Keratinocyte (primary cell): ENCODE measurements around the gene TNNT2. TPM values are rescaled to one million over a fixed set of nuclear protein-coding genes. Genes with fewer than 3 reads are reported as not detected.

Source experiments
- DNase-seq: peaks from one replicate; pipeline ENCODE4 v3.0.0-alpha.2; 2011; ENCODE audit warnings: low read depth, missing footprints, low spot score
- FAIRE-seq: peaks from 2 replicates; lab custom pipeline; 2011; peaks lifted over from hg19 to GRCh38; lab: Jason Lieb, UNC
- H2AFZ ChIP-seq: 2 replicates; pipeline ENCODE4 v1.6.0; 2012; ENCODE audit warnings: low read length, control low read depth, inconsistent platforms; ENCODE audit not compliant: control insufficient read depth
- H3K27ac ChIP-seq: 2 replicates; pipeline ENCODE4 v1.5.1; 2011; ENCODE audit warnings: low read length; ENCODE audit not compliant: control insufficient read depth, insufficient read depth
- H3K27me3 ChIP-seq: 3 replicates; pipeline ENCODE4 v1.6.0; 2011; ENCODE audit warnings: low read length; ENCODE audit not compliant: control insufficient read depth, insufficient read depth; ENCODE audit errors: extremely low read depth
- H3K36me3 ChIP-seq, 2 experiments: 2 replicates in 1 of 2; 3 replicates in 1 of 2; pipeline ENCODE4 v1.5.1; 2011; ENCODE audit warnings: low read length in 2 of 2, mild to moderate bottlenecking in 1 of 2; ENCODE audit not compliant: control insufficient read depth in 2 of 2, insufficient read depth in 2 of 2; ENCODE audit errors: extremely low read depth in 1 of 2
- H3K4me1 ChIP-seq: 3 replicates; pipeline ENCODE4 v1.5.1; 2011; ENCODE audit warnings: low read length; ENCODE audit not compliant: control insufficient read depth, insufficient read depth; ENCODE audit errors: extremely low read depth
- H3K4me2 ChIP-seq: 3 replicates; pipeline ENCODE4 v1.6.0; 2011; ENCODE audit warnings: low read depth, low read length; ENCODE audit not compliant: control insufficient read depth, insufficient read depth; ENCODE audit errors: extremely low read depth
- H3K4me3 ChIP-seq, 3 experiments: fragments of 200-600 bp in 1 of 3; sonication (generic) in 1 of 3; 2 replicates in 2 of 3; 3 replicates in 1 of 3; pipeline ENCODE4 v1.5.1; 2011 to 2016; ENCODE audit warnings: low read length in 3 of 3, mild to moderate bottlenecking in 3 of 3, control low read depth in 2 of 3, inconsistent platforms in 1 of 3, low read depth in 1 of 3, mixed read lengths in 1 of 3, mixed run types in 1 of 3, moderate library complexity in 1 of 3; ENCODE audit not compliant: control insufficient read depth in 2 of 3, insufficient read depth in 2 of 3; ENCODE audit errors: extremely low read depth in 1 of 3
- H3K79me2 ChIP-seq: 2 replicates; pipeline ENCODE4 v1.6.0; 2012; ENCODE audit warnings: low read length; ENCODE audit not compliant: control insufficient read depth, insufficient read depth
- H3K9ac ChIP-seq: 3 replicates; pipeline ENCODE4 v1.6.0; 2011; ENCODE audit warnings: low read length; ENCODE audit not compliant: control insufficient read depth, insufficient read depth; ENCODE audit errors: extremely low read depth
- H3K9me1 ChIP-seq: 3 replicates; pipeline ENCODE4 v1.6.0; 2011; ENCODE audit warnings: low read length; ENCODE audit not compliant: control insufficient read depth, insufficient read depth; ENCODE audit errors: extremely low read depth
- H3K9me3 ChIP-seq: 2 replicates; pipeline ENCODE4 v1.5.1; 2012; ENCODE audit warnings: low read depth, low read length; ENCODE audit not compliant: control insufficient read depth
- H4K20me1 ChIP-seq: 3 replicates; pipeline ENCODE4 v1.6.0; 2011; ENCODE audit warnings: low read length; ENCODE audit not compliant: control insufficient read depth, insufficient read depth; ENCODE audit errors: extremely low read depth
- CTCF ChIP-seq, 3 experiments: IDR thresholded peaks in 1 of 3; conservative IDR thresholded peaks in 1 of 3; optimal IDR thresholded peaks in 1 of 3; 2 replicates in 2 of 3; 3 replicates in 1 of 3; pipeline versions ENCODE3 to v1.5.1; 2011; ENCODE audit warnings: low read length in 3 of 3, mild to moderate bottlenecking in 3 of 3, moderate library complexity in 2 of 3, control low read depth in 1 of 3, inconsistent platforms in 1 of 3; ENCODE audit not compliant: insufficient read depth in 2 of 3; ENCODE audit errors: extremely low read depth in 1 of 3
- EZH2 ChIP-seq: IDR thresholded peaks from one replicate; pipeline ENCODE4 v1.6.1; 2012; ENCODE audit warnings: inconsistent platforms, mild to moderate bottlenecking, low read length, moderate library complexity
- dilution Hi-C: fragments of 300-500 bp; cut with MboI; formaldehyde crosslinking; loops from one replicate; pipeline ENCODE4 v1.7.0; 2020; ENCODE audit warnings: low sequenced_read_pairs; ENCODE audit not compliant: extremely low pct_ligation_motif_present
- polyA plus RNA-seq, 5 experiments: library from polyadenylated mRNA; depleted of rRNA in 3 of 5; stranded (reverse) in 3 of 5; stranded (forward) in 1 of 5; unstranded in 1 of 5; fragments of >200 nt; gene quantifications; 1 replicate in 1 of 5; 2 replicates in 3 of 5; 3 replicates in 1 of 5; pipeline versions ENCODE4 v1.2.1 to v1.2.3, GENCODE V29; 2011 to 2012; ENCODE audit warnings: missing spikeins in 2 of 5, low read depth in 1 of 5, low replicate concordance in 1 of 5

Gene TNNT2
- polyA plus RNA-seq, 1 donor (not counting 4 experiments of a cell fraction or from before 2014, with no cell fraction given), result 1.4 TPM

GRCh38 chr1:201408834-201409200 lies 31.3 kb upstream of the TNNT2 start:
- Histone ChIP-seq H3K9me3 (no peaks in the 10 kb centered on the region), H3K27ac (no peak overlapping the region), H3K9me1 (peaks cover 3% of the 10 kb centered on the region), H3K4me1 (peaks cover 15% of the 10 kb centered on the region), H3K27me3 (peaks cover 20% of the 10 kb centered on the region), H3K4me3 (no peak overlapping the region), H3K4me2 (no peak overlapping the region), H3K36me3 (no peaks in the 10 kb centered on the region), H2AFZ (no peak overlapping the region), H3K9ac (no peak overlapping the region), H3K79me2 (no peaks in the 10 kb centered on the region), H4K20me1 (no peaks in the 10 kb centered on the region)
- dilution Hi-C loops, result no loop called here
- no peak for DNase-seq
- FAIRE-seq, result no peak
- no peak for TF ChIP-seq EZH2
- no peak for TF ChIP-seq CTCF (optimal IDR thresholded peaks at IDR 0.05 in 1 of 3, IDR thresholded peaks at IDR 0.05 in 1 of 3, conservative IDR thresholded peaks at IDR 0.05 in 1 of 3; ENCODE audit: extremely low read depth in 1 of 3, insufficient read depth in 2 of 3, low read length in 3 of 3)

GRCh38 chr1:201408176-201408833 lies 30.8 kb upstream of the TNNT2 start:
- peaks cover 3% of the 10 kb centered on the region for H3K9me1 ChIP-seq
- DNase-seq (no peak), FAIRE-seq (peak; percentile 79)
- peaks cover 15% of the 10 kb centered on the region for H3K4me1 ChIP-seq
- peaks cover 20% of the 10 kb centered on the region for H3K27me3 ChIP-seq
- no peak overlapping the region for H3K9ac ChIP-seq
- no peaks in the 10 kb centered on the region for H3K79me2 ChIP-seq
- H3K4me2 ChIP-seq, result no peak overlapping the region
- H3K9me3 ChIP-seq, result no peaks in the 10 kb centered on the region
- no peaks in the 10 kb centered on the region for H3K36me3 ChIP-seq
- dilution Hi-C loops, result no loop called here
- no peak overlapping the region for H3K27ac ChIP-seq
- H3K4me3 ChIP-seq, result no peak overlapping the region
- H2AFZ ChIP-seq, result no peak overlapping the region
- TF ChIP-seq EZH2 (no peak), CTCF (optimal IDR thresholded peaks at IDR 0.05 in 1 of 3, IDR thresholded peaks at IDR 0.05 in 1 of 3, conservative IDR thresholded peaks at IDR 0.05 in 1 of 3; ENCODE audit: extremely low read depth in 1 of 3, insufficient read depth in 2 of 3, low read length in 3 of 3) (peak; percentile 98 to 100 (median 99))
- H4K20me1 ChIP-seq, result no peaks in the 10 kb centered on the region
